NCI-H82 treated with DMSO at 0.1 percent for 48 hours (cell line): ENCODE results near the gene NEURL2.
"Not testable (repeated sequence)": the region's sequence is repeated elsewhere in the genome, so short reads cannot be mapped to it uniquely, and the experiment has no call there.

Experiments used
- DNase-seq: peaks from one replicate; lab custom pipeline; 2025; ENCODE audit not compliant: unreplicated experiment; lab: John Stamatoyannopoulos, UW

NEURL2 gene

GRCh38 chr20:45890985-45891983, at the start of gene NEURL2, which contains the start of gene CTSA:
Gene NEURL2 (minus strand): TSS chr20:45891208. CDS start chr20:45890991, 217 bp downstream.
Gene CTSA (plus strand): TSS chr20:45891335. CDS start chr20:45891569, 234 bp downstream.
- peak; percentile 72 for DNase-seq

GRCh38 chr20:45940469-45940868, 49.5 kb upstream of the NEURL2 start:
- DNase-seq: no peak

- no peak for DNase-seq
Observed at GRCh38 chr20:45940053-45940452, 49.0 kb upstream of the NEURL2 start.

- no peak for DNase-seq
Observed at GRCh38 chr20:45938727-45939438, 47.9 kb upstream of the NEURL2 start.

- DNase-seq: no peak
Observed at GRCh38 chr20:45937765-45938164, 46.8 kb upstream of the NEURL2 start.

- no peak for DNase-seq
Observed at GRCh38 chr20:45935416-45936046, 44.5 kb upstream of the NEURL2 start.

GRCh38 chr20:45934586-45935415, 43.8 kb upstream of the NEURL2 start, which contains the start of gene PCIF1:
Gene PCIF1 (plus strand): TSS chr20:45934683. CDS start chr20:45939000, 4,317 bp downstream.
- DNase-seq: peak; percentile 94

GRCh38 chr20:45934046-45934585, 43.1 kb upstream of the NEURL2 start:
- DNase-seq: peak; percentile 45

- DNase-seq: peak; percentile 56
Observed at GRCh38 chr20:45933266-45934045, 42.4 kb upstream of the NEURL2 start.

- DNase-seq: not testable (repeated sequence)
Observed at GRCh38 chr20:45931680-45932079, 40.7 kb upstream of the NEURL2 start.

GRCh38 chr20:45927071-45927878, 36.3 kb upstream of the NEURL2 start:
- DNase-seq: no peak

GRCh38 chr20:45926731-45927070, 35.7 kb upstream of the NEURL2 start:
- no peak for DNase-seq

GRCh38 chr20:45925821-45926506, 35.0 kb upstream of the NEURL2 start:
- DNase-seq: no peak

GRCh38 chr20:45924391-45925261, 33.6 kb upstream of the NEURL2 start:
- DNase-seq: no peak

GRCh38 chr20:45921337-45922189, 30.6 kb upstream of the NEURL2 start:
- DNase-seq: no peak
